Astrocyte (in vitro differentiated cells and primary cell): ENCODE data around the gene RNU7-1. TPM values are rescaled to one million over a fixed set of nuclear protein-coding genes. Genes with fewer than 3 reads are reported as not detected.
"Not testable (repeated sequence)": the region's sequence is repeated elsewhere in the genome, so short reads cannot be mapped to it uniquely, and the experiment has no call there.

Source experiments
- DNase-seq: peaks from one replicate; pipeline ENCODE4 v3.0.0-alpha.2; 2010; ENCODE audit warnings: low read depth
- FAIRE-seq: peaks from 2 replicates; lab custom pipeline; 2011; peaks lifted over from hg19 to GRCh38; lab: Jason Lieb, UNC
- H2AFZ ChIP-seq: 2 replicates; pipeline ENCODE4 v1.6.0; 2012; ENCODE audit warnings: low read depth, low read length, inconsistent platforms
- H3K27ac ChIP-seq: 2 replicates; pipeline ENCODE4 v1.5.1; 2011; ENCODE audit warnings: low read depth, low read length, inconsistent platforms
- H3K27me3 ChIP-seq: 2 replicates; pipeline ENCODE4 v1.6.0; 2011; ENCODE audit warnings: low read length, inconsistent platforms; ENCODE audit not compliant: insufficient read depth
- H3K36me3 ChIP-seq: 2 replicates; pipeline ENCODE4 v1.5.1; 2011; ENCODE audit warnings: low read length, inconsistent platforms; ENCODE audit not compliant: insufficient read depth
- H3K4me1 ChIP-seq: 2 replicates; pipeline ENCODE4 v1.5.1; 2011; ENCODE audit warnings: low read length, inconsistent platforms; ENCODE audit not compliant: insufficient read depth
- H3K4me2 ChIP-seq: 2 replicates; pipeline ENCODE4 v1.6.0; 2012; ENCODE audit warnings: low read length, inconsistent platforms
- H3K4me3 ChIP-seq: 2 replicates; pipeline ENCODE4 v1.5.1; 2011; ENCODE audit warnings: low read depth, mild to moderate bottlenecking, low read length, inconsistent platforms; ENCODE audit not compliant: insufficient read depth
- H3K79me2 ChIP-seq: 2 replicates; pipeline ENCODE4 v1.6.0; 2012; ENCODE audit warnings: mild to moderate bottlenecking, low read length, inconsistent platforms; ENCODE audit not compliant: insufficient read depth
- H3K9ac ChIP-seq: 2 replicates; pipeline ENCODE4 v1.6.0; 2012; ENCODE audit warnings: mild to moderate bottlenecking, low read length, inconsistent platforms
- H3K9me3 ChIP-seq: 2 replicates; pipeline ENCODE4 v1.5.1; 2012; ENCODE audit warnings: low read depth, mild to moderate bottlenecking, low read length, inconsistent platforms; ENCODE audit not compliant: insufficient read depth
- H4K20me1 ChIP-seq: 2 replicates; pipeline ENCODE4 v1.6.0; 2012; ENCODE audit warnings: low read length, inconsistent platforms; ENCODE audit not compliant: insufficient read depth
- H3K27ac Mint-ChIP-seq: one replicate; pipeline ENCODE4 v1.8.0; 2021; ENCODE audit warnings: mild to moderate bottlenecking, mixed read lengths; ENCODE audit not compliant: unreplicated experiment
- H3K27me3 Mint-ChIP-seq: one replicate; pipeline ENCODE4 v1.8.0; 2021; ENCODE audit warnings: low read depth, mixed read lengths; ENCODE audit not compliant: unreplicated experiment
- H3K36me3 Mint-ChIP-seq: one replicate; pipeline ENCODE4 v1.8.0; 2021; ENCODE audit warnings: low read depth, mixed read lengths; ENCODE audit not compliant: unreplicated experiment
- H3K4me1 Mint-ChIP-seq: one replicate; pipeline ENCODE4 v1.8.0; 2021; ENCODE audit warnings: low read depth, mixed read lengths; ENCODE audit not compliant: unreplicated experiment
- H3K4me3 Mint-ChIP-seq: one replicate; pipeline ENCODE4 v1.8.0; 2021; ENCODE audit warnings: mild to moderate bottlenecking, moderate library complexity, mixed read lengths; ENCODE audit not compliant: unreplicated experiment
- H3K9me3 Mint-ChIP-seq: one replicate; pipeline ENCODE4 v1.8.0; 2021; ENCODE audit warnings: mild to moderate bottlenecking, mixed read lengths; ENCODE audit not compliant: unreplicated experiment
- CTCF ChIP-seq: IDR thresholded peaks from 2 replicates; pipeline ENCODE4 v1.5.1; 2011; ENCODE audit warnings: low read depth, mild to moderate bottlenecking, inconsistent platforms, low read length, moderate library complexity; ENCODE audit not compliant: insufficient read depth
- EZH2 ChIP-seq: IDR thresholded peaks from 2 replicates; pipeline ENCODE4 v1.6.1; 2012; ENCODE audit warnings: mild to moderate bottlenecking, low read length, inconsistent platforms; ENCODE audit not compliant: insufficient read depth
- total RNA-seq: library from RNA; stranded (reverse); gene quantifications from 2 replicates; pipeline ENCODE4 v1.2.1, GENCODE V29; 2021

RNU7-1 gene
- total RNA-seq, 1 donor from 2014 or later = not detected

- DNase-seq (no peak), FAIRE-seq (peak; percentile 23)
- H3K4me1 ChIP-seq = peaks cover 6% of the 10 kb centered on the region
- H3K9me3 Mint-ChIP-seq = no peaks in the 10 kb centered on the region
- no peaks in the 10 kb centered on the region for H3K36me3 Mint-ChIP-seq
- H3K9ac ChIP-seq = peak overlapping the region; percentile 84
- TF ChIP-seq EZH2 (no peak), CTCF (no peak)
- peak overlapping the region; percentile 92 for H3K4me2 ChIP-seq
- H3K9me3 ChIP-seq = no peaks in the 10 kb centered on the region
- no peak overlapping the region for H3K27ac ChIP-seq
- no peak overlapping the region for H3K27ac Mint-ChIP-seq
- no peaks in the 10 kb centered on the region for H3K36me3 ChIP-seq
- H3K4me1 Mint-ChIP-seq = no peaks in the 10 kb centered on the region
- H3K4me3 Mint-ChIP-seq = no peak overlapping the region
- H3K27me3 Mint-ChIP-seq = no peaks in the 10 kb centered on the region
- H3K4me3 ChIP-seq = peak overlapping the region; percentile 66
- no peaks in the 10 kb centered on the region for H3K27me3 ChIP-seq
- no peaks in the 10 kb centered on the region for H3K79me2 ChIP-seq
- H4K20me1 ChIP-seq = no peaks in the 10 kb centered on the region
- H2AFZ ChIP-seq = no peak overlapping the region
These were observed 38.1 kb upstream of the RNU7-1 start for GRCh38 chr12:6905414-6906040.

GRCh38 chr12:6908141-6908540 lies 35.5 kb upstream of the RNU7-1 start:
- not testable (repeated sequence) for DNase-seq, H3K4me3 Mint-ChIP-seq, H3K9ac ChIP-seq, H3K4me3 ChIP-seq, H3K27ac Mint-ChIP-seq, H3K27ac ChIP-seq, H2AFZ ChIP-seq, H3K27me3 Mint-ChIP-seq, H3K4me1 ChIP-seq, H3K36me3 ChIP-seq, H3K4me1 Mint-ChIP-seq, H3K9me3 ChIP-seq, H3K36me3 Mint-ChIP-seq, H3K27me3 ChIP-seq, H3K4me2 ChIP-seq, FAIRE-seq, H3K79me2 ChIP-seq, H3K9me3 Mint-ChIP-seq, H4K20me1 ChIP-seq

GRCh38 chr12:6909421-6910145 lies 34.0 kb upstream of the RNU7-1 start:
- no peaks in the 10 kb centered on the region for H3K9me3 Mint-ChIP-seq
- H3K36me3 ChIP-seq = no peaks in the 10 kb centered on the region
- TF ChIP-seq EZH2 (no peak), CTCF (no peak)
- no peak overlapping the region for H3K4me3 ChIP-seq
- no peak overlapping the region for H3K4me3 Mint-ChIP-seq
- no peak overlapping the region for H2AFZ ChIP-seq
- peaks cover 5% of the 10 kb centered on the region for H3K27me3 Mint-ChIP-seq
- H3K36me3 Mint-ChIP-seq = no peaks in the 10 kb centered on the region
- H3K4me1 Mint-ChIP-seq = peaks cover 1% of the 10 kb centered on the region
- no peaks in the 10 kb centered on the region for H3K79me2 ChIP-seq
- no peak for FAIRE-seq
- H3K9me3 ChIP-seq = no peaks in the 10 kb centered on the region
- peaks cover 11% of the 10 kb centered on the region for H3K4me1 ChIP-seq
- H3K27ac ChIP-seq = no peak overlapping the region
- no peaks in the 10 kb centered on the region for H4K20me1 ChIP-seq
- H3K27ac Mint-ChIP-seq = no peak overlapping the region
- no peaks in the 10 kb centered on the region for H3K27me3 ChIP-seq
- no peak overlapping the region for H3K9ac ChIP-seq
- no peak for DNase-seq
- no peak overlapping the region for H3K4me2 ChIP-seq
